HEK293 (cell line): Measurements from ENCODE around the gene MAPK11.

ENCODE experiments used
- CTCF ChIA-PET: fragments of 350-600 bp; formaldehyde crosslinking; extraction: SDS; loops from one replicate; lab custom pipeline; 2021; ENCODE audit warnings: antibody characterized with exemption; lab: Yijun Ruan, JAX
- POLR2A ChIA-PET: fragments of 300-600 bp; formaldehyde crosslinking; extraction: SDS; loops from one replicate; lab custom pipeline; 2020; ENCODE audit warnings: antibody characterized with exemption, inconsistent platforms; lab: Yijun Ruan, JAX
- H3K27ac ChIP-seq: fragments of 200-500 bp; sonication (Bioruptor generic); 2 replicates; pipeline ENCODE4 v1.5.1; 2014; ENCODE audit warnings: low read depth, low read length, control low read depth, inconsistent platforms; ENCODE audit errors: extremely low read depth
- H3K36me3 ChIP-seq, 2 experiments: fragments of 200-500 bp in 1 of 2; sonication (Bioruptor generic) in 1 of 2; 1 replicate in 1 of 2; 2 replicates in 1 of 2; pipeline ENCODE4 v1.5.1; 2014 to 2017; ENCODE audit warnings: inconsistent platforms in 2 of 2, low read length in 2 of 2; ENCODE audit not compliant: control insufficient read depth in 2 of 2, insufficient read depth in 1 of 2
- H3K4me1 ChIP-seq: fragments of 200-500 bp; sonication (Bioruptor generic); 2 replicates; pipeline ENCODE4 v1.5.1; 2014; ENCODE audit warnings: mild to moderate bottlenecking, low read length, inconsistent platforms; ENCODE audit not compliant: control insufficient read depth, insufficient read depth
- H3K4me3 ChIP-seq: 2 replicates; pipeline ENCODE4 v1.5.1; 2011; ENCODE audit warnings: low read depth, mild to moderate bottlenecking, control low read depth, low read length, moderate library complexity
- H3K9me3 ChIP-seq: fragments of 200-500 bp; sonication (Bioruptor generic); 2 replicates; pipeline ENCODE4 v1.5.1; 2014; ENCODE audit warnings: low read depth, low read length, inconsistent platforms; ENCODE audit not compliant: control insufficient read depth, insufficient read depth
- BCL11B ChIP-seq: fragments of 450-650 bp; formaldehyde crosslinking; IDR thresholded peaks from 2 replicates; pipeline ENCODE4 v1.5.1; 2016; ENCODE audit warnings: low read depth, missing biosample characterization, missing genetic modification characterization
- EGR2 ChIP-seq: fragments of 450-650 bp; formaldehyde crosslinking; IDR thresholded peaks from 2 replicates; pipeline ENCODE4 v1.5.1; 2016; ENCODE audit warnings: low read depth, missing biosample characterization, missing genetic modification characterization
- ZBTB48 ChIP-seq: fragments of 450-650 bp; formaldehyde crosslinking; IDR thresholded peaks from 2 replicates; pipeline ENCODE4 v1.5.1; 2016; ENCODE audit warnings: missing biosample characterization, missing genetic modification characterization
- ZEB2 ChIP-seq: fragments of 450-650 bp; formaldehyde crosslinking; IDR thresholded peaks from 2 replicates; pipeline ENCODE4 v1.5.1; 2016; ENCODE audit warnings: missing biosample characterization, missing genetic modification characterization
- ZNF132 ChIP-seq: fragments of 450-650 bp; formaldehyde crosslinking; IDR thresholded peaks from 2 replicates; pipeline ENCODE4 v1.5.1; 2017; ENCODE audit warnings: missing biosample characterization, missing genetic modification characterization, borderline replicate concordance
- ZNF174 ChIP-seq: fragments of 450-650 bp; formaldehyde crosslinking; IDR thresholded peaks from 2 replicates; pipeline ENCODE4 v1.5.0; 2017; ENCODE audit warnings: missing biosample characterization, mild to moderate bottlenecking, missing genetic modification characterization
- ZNF202 ChIP-seq: fragments of 450-650 bp; formaldehyde crosslinking; IDR thresholded peaks from 2 replicates; pipeline ENCODE4 v1.5.1; 2016; ENCODE audit warnings: missing biosample characterization, missing genetic modification characterization, borderline replicate concordance
- ZNF239 ChIP-seq: fragments of 450-650 bp; formaldehyde crosslinking; IDR thresholded peaks from 2 replicates; pipeline ENCODE4 v1.5.1; 2016; ENCODE audit warnings: missing biosample characterization, missing genetic modification characterization
- ZNF335 ChIP-seq: fragments of 450-650 bp; formaldehyde crosslinking; conservative IDR thresholded peaks from 2 replicates; pipeline ENCODE4 v1.5.1; 2016; ENCODE audit warnings: missing biosample characterization, missing genetic modification characterization
- ZNF404 ChIP-seq: fragments of 450-650 bp; formaldehyde crosslinking; IDR thresholded peaks from 2 replicates; pipeline ENCODE4 v1.5.1; 2017; ENCODE audit warnings: missing biosample characterization, missing genetic modification characterization
- ZNF670 ChIP-seq: fragments of 450-650 bp; formaldehyde crosslinking; IDR thresholded peaks from 2 replicates; pipeline ENCODE4 v1.5.1; 2016; ENCODE audit warnings: missing biosample characterization, missing genetic modification characterization, low read depth
- ZNF707 ChIP-seq: fragments of 450-650 bp; formaldehyde crosslinking; IDR thresholded peaks from 2 replicates; pipeline ENCODE4 v1.5.1; 2016; ENCODE audit warnings: missing biosample characterization, missing genetic modification characterization
- ZNF792 ChIP-seq: fragments of 450-650 bp; formaldehyde crosslinking; IDR thresholded peaks from 2 replicates; pipeline ENCODE4 v1.5.1; 2016; ENCODE audit warnings: missing biosample characterization, missing genetic modification characterization
- ZNF837 ChIP-seq: fragments of 450-650 bp; formaldehyde crosslinking; IDR thresholded peaks from 2 replicates; pipeline ENCODE4 v1.5.1; 2016; ENCODE audit warnings: missing biosample characterization, missing genetic modification characterization
- TF ChIP-seq, protein P1 (sequence below): fragments of 450-650 bp; formaldehyde crosslinking; IDR thresholded peaks from 2 replicates; pipeline ENCODE4 v1.5.0; 2017; ENCODE audit warnings: missing biosample characterization, missing genetic modification characterization, borderline replicate concordance
- TF ChIP-seq, protein P2 (sequence below): fragments of 450-650 bp; formaldehyde crosslinking; IDR thresholded peaks from 2 replicates; pipeline ENCODE4 v1.5.1; 2016; ENCODE audit warnings: missing biosample characterization, missing genetic modification characterization
- TF ChIP-seq, protein P3 (sequence below): fragments of 450-650 bp; formaldehyde crosslinking; IDR thresholded peaks from 2 replicates; pipeline ENCODE4 v1.5.1; 2016; ENCODE audit warnings: missing biosample characterization, missing genetic modification characterization, borderline replicate concordance
- TF ChIP-seq, protein P4 (sequence below): fragments of 450-650 bp; IDR thresholded peaks from 2 replicates; pipeline ENCODE4 v1.5.1; 2018; ENCODE audit warnings: missing biosample characterization, missing genetic modification characterization
- TF ChIP-seq, protein P5 (sequence below): fragments of 450-650 bp; formaldehyde crosslinking; IDR thresholded peaks from 2 replicates; pipeline ENCODE4 v1.5.1; 2016; ENCODE audit warnings: missing biosample characterization, missing genetic modification characterization
- TF ChIP-seq, protein P6 (sequence below): fragments of 450-650 bp; formaldehyde crosslinking; IDR thresholded peaks from 2 replicates; pipeline ENCODE4 v1.5.1; 2016; ENCODE audit warnings: missing biosample characterization, missing genetic modification characterization

Gene MAPK11

DNA sequence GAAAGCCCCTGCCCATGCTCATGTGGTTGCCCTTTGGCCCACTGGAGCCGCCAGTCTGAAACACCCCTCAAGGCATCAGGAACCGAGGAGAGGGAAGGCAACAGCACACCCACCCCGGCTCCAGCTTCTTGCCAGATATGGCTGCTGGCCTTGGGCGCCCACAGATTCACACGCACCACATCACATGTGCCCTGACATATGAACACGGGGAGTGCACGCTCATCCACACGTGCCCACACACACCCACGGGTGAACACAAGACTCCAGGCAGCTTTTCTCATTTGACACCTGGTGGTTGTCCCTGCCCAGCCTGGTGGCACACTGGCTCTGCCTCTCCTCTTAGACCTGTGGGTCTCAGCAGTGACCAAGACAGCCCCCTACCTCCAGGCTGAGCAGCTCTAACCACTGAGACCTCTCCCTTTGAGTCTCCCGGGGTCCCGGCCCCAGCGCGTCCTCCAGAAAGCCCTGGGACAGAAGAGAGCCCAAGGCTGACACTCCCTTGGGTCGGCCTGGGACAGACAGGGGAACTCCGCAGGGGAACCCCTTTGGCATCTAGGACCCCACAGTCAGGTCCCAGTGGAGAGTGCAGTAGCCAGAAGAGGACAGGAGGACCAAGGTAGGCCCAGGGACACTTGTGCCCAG lies 6.0 kb downstream of the MAPK11 start (continued):
- TF ChIP-seq, protein P1, sequence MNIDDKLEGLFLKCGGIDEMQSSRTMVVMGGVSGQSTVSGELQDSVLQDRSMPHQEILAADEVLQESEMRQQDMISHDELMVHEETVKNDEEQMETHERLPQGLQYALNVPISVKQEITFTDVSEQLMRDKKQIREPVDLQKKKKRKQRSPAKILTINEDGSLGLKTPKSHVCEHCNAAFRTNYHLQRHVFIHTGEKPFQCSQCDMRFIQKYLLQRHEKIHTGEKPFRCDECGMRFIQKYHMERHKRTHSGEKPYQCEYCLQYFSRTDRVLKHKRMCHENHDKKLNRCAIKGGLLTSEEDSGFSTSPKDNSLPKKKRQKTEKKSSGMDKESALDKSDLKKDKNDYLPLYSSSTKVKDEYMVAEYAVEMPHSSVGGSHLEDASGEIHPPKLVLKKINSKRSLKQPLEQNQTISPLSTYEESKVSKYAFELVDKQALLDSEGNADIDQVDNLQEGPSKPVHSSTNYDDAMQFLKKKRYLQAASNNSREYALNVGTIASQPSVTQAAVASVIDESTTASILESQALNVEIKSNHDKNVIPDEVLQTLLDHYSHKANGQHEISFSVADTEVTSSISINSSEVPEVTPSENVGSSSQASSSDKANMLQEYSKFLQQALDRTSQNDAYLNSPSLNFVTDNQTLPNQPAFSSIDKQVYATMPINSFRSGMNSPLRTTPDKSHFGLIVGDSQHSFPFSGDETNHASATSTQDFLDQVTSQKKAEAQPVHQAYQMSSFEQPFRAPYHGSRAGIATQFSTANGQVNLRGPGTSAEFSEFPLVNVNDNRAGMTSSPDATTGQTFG (tag by site-specific recombination) = no peak
- TF ChIP-seq EGR2 (tag by site-specific recombination) (peak; percentile 64), ZNF792 (no peak)
- TF ChIP-seq, protein P2, sequence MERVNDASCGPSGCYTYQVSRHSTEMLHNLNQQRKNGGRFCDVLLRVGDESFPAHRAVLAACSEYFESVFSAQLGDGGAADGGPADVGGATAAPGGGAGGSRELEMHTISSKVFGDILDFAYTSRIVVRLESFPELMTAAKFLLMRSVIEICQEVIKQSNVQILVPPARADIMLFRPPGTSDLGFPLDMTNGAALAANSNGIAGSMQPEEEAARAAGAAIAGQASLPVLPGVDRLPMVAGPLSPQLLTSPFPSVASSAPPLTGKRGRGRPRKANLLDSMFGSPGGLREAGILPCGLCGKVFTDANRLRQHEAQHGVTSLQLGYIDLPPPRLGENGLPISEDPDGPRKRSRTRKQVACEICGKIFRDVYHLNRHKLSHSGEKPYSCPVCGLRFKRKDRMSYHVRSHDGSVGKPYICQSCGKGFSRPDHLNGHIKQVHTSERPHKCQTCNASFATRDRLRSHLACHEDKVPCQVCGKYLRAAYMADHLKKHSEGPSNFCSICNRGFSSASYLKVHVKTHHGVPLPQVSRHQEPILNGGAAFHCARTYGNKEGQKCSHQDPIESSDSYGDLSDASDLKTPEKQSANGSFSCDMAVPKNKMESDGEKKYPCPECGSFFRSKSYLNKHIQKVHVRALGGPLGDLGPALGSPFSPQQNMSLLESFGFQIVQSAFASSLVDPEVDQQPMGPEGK (tag by site-specific recombination) = 0 out of 2 replicates have a peak, but pooled peaks have one; percentile 3
- TF ChIP-seq, protein P3, sequence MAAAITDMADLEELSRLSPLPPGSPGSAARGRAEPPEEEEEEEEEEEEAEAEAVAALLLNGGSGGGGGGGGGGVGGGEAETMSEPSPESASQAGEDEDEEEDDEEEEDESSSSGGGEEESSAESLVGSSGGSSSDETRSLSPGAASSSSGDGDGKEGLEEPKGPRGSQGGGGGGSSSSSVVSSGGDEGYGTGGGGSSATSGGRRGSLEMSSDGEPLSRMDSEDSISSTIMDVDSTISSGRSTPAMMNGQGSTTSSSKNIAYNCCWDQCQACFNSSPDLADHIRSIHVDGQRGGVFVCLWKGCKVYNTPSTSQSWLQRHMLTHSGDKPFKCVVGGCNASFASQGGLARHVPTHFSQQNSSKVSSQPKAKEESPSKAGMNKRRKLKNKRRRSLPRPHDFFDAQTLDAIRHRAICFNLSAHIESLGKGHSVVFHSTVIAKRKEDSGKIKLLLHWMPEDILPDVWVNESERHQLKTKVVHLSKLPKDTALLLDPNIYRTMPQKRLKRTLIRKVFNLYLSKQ = no peak

DNA sequence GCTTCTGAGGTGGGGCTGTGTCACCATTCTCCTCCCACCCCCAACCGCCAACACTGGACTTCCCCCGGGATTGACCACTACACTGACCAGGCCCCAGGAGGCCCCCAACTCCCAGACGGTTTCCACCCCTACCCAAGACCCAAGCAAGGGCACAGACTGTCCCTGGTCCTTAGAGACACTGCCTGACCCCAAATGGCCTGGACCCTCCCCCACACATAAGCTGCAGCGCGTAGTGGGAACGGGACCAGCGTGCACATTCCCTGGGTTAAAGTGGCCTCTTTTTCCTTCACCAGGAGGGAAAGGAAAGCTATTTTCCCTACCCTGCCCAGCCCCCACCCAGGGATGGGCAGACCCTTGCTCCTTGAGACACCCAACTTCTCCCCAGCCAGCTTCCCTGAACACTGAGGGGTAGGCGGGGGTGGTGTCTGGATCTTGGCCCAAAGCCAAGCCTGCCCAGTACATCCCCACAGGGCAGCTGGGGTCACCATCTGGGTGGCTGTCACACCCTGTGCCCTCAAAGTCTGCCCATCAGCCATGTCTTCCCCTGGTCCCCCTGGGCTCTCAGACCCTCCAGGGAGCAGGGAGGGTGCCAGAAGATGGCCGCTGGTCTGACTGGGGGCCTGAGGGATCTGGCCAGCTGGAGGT lies 7.1 kb downstream of the MAPK11 start:
- Histone ChIP-seq H3K36me3 (peaks cover 0 to 15% of the 10 kb centered on the region in 2 experiments; a peak in 2 of 3 replicates), H3K4me1 (peaks cover 11% of the 10 kb centered on the region), H3K27ac (no peak overlapping the region), H3K9me3 (no peaks in the 10 kb centered on the region), H3K4me3 (no peak overlapping the region)
- ChIA-PET CTCF (interaction anchor here (0.9 to 2.8 kb wide), 6 partner anchors 9 to 235 kb away, joined by 3 to 10 read pairs (median 4); no protein-coding TSS in a partner anchor), POLR2A (interaction anchor here (0.9 to 2.6 kb wide), 4 partner anchors 9 to 26 kb away, joined by 3 to 12 read pairs (median 8); partner anchors contain the start of gene HDAC10)
- TF ChIP-seq ZBTB48 (no peak), ZNF707 (tag by site-specific recombination) (no peak), ZNF132 (tag by site-specific recombination) (no peak), ZNF174 (tag by site-specific recombination) (no peak), ZNF239 (tag by site-specific recombination) (no peak), ZNF202 (tag by site-specific recombination) (no peak), BCL11B (tag by site-specific recombination) (peak; percentile 66; the same call in 1 of the 2 replicates), ZNF335 (tag by site-specific recombination) (no peak), ZNF670 (tag by site-specific recombination) (no peak), ZEB2 (no peak), ZNF404 (tag by site-specific recombination) (no peak), ZNF837 (tag by site-specific recombination) (no peak)
- TF ChIP-seq, protein P4, sequence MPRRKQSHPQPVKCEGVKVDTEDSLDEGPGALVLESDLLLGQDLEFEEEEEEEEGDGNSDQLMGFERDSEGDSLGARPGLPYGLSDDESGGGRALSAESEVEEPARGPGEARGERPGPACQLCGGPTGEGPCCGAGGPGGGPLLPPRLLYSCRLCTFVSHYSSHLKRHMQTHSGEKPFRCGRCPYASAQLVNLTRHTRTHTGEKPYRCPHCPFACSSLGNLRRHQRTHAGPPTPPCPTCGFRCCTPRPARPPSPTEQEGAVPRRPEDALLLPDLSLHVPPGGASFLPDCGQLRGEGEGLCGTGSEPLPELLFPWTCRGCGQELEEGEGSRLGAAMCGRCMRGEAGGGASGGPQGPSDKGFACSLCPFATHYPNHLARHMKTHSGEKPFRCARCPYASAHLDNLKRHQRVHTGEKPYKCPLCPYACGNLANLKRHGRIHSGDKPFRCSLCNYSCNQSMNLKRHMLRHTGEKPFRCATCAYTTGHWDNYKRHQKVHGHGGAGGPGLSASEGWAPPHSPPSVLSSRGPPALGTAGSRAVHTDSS (tag by site-specific recombination) = no peak
- TF ChIP-seq, protein P2 (tag by site-specific recombination) = 0 out of 2 replicates have a peak, but pooled peaks have one; percentile 11
- TF ChIP-seq, protein P5, sequence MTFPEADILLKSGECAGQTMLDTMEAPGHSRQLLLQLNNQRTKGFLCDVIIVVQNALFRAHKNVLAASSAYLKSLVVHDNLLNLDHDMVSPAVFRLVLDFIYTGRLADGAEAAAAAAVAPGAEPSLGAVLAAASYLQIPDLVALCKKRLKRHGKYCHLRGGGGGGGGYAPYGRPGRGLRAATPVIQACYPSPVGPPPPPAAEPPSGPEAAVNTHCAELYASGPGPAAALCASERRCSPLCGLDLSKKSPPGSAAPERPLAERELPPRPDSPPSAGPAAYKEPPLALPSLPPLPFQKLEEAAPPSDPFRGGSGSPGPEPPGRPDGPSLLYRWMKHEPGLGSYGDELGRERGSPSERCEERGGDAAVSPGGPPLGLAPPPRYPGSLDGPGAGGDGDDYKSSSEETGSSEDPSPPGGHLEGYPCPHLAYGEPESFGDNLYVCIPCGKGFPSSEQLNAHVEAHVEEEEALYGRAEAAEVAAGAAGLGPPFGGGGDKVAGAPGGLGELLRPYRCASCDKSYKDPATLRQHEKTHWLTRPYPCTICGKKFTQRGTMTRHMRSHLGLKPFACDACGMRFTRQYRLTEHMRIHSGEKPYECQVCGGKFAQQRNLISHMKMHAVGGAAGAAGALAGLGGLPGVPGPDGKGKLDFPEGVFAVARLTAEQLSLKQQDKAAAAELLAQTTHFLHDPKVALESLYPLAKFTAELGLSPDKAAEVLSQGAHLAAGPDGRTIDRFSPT (tag by site-specific recombination) = peak; percentile 78; the same call in 1 of the 2 replicates
- TF ChIP-seq, protein P6, sequence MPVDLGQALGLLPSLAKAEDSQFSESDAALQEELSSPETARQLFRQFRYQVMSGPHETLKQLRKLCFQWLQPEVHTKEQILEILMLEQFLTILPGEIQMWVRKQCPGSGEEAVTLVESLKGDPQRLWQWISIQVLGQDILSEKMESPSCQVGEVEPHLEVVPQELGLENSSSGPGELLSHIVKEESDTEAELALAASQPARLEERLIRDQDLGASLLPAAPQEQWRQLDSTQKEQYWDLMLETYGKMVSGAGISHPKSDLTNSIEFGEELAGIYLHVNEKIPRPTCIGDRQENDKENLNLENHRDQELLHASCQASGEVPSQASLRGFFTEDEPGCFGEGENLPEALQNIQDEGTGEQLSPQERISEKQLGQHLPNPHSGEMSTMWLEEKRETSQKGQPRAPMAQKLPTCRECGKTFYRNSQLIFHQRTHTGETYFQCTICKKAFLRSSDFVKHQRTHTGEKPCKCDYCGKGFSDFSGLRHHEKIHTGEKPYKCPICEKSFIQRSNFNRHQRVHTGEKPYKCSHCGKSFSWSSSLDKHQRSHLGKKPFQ (tag by site-specific recombination) = no peak
